Chondrocyte (in vitro differentiated cells): ENCODE measurements around the gene CCDC136. TPM values are rescaled to one million over a fixed set of nuclear protein-coding genes. Genes with fewer than 3 reads are reported as not detected.

Source experiments
- DNase-seq: peaks from one replicate; pipeline ENCODE4 v3.0.0; 2021; ENCODE audit warnings: mixed read lengths, low spot score
- H3K27ac Mint-ChIP-seq: one replicate; pipeline ENCODE4 v1.8.0; 2021; ENCODE audit warnings: mild to moderate bottlenecking, moderate library complexity, mixed read lengths; ENCODE audit not compliant: unreplicated experiment
- H3K27me3 Mint-ChIP-seq: 2 replicates; pipeline ENCODE4 v1.8.0; 2021; ENCODE audit warnings: low read depth, mixed read lengths
- H3K36me3 Mint-ChIP-seq: 2 replicates; pipeline ENCODE4 v1.8.0; 2021; ENCODE audit warnings: low read depth, mixed read lengths
- H3K4me1 Mint-ChIP-seq: 2 replicates; pipeline ENCODE4 v1.8.0; 2021; ENCODE audit warnings: low read depth, mild to moderate bottlenecking, mixed read lengths
- H3K4me3 Mint-ChIP-seq: one replicate; pipeline ENCODE4 v1.8.0; 2021; ENCODE audit warnings: mild to moderate bottlenecking, moderate library complexity, mixed read lengths; ENCODE audit not compliant: unreplicated experiment
- H3K9me3 Mint-ChIP-seq: 2 replicates; pipeline ENCODE4 v1.8.0; 2021; ENCODE audit warnings: low read depth, mixed read lengths
- total RNA-seq: library from RNA; stranded (reverse); gene quantifications from 3 replicates; pipeline ENCODE4 v1.2.1, GENCODE V29; 2021
- TF ChIP-seq, protein P1 (sequence below): fragments of 200-600 bp; sonication (generic); IDR thresholded peaks from 2 replicates; pipeline ENCODE4 v1.5.0; 2021; ENCODE audit warnings: antibody characterized with exemption, mild to moderate bottlenecking, moderate library complexity

Gene CCDC136
- total RNA-seq, 1 donor from 2014 or later, result 8.5 TPM

DNA sequence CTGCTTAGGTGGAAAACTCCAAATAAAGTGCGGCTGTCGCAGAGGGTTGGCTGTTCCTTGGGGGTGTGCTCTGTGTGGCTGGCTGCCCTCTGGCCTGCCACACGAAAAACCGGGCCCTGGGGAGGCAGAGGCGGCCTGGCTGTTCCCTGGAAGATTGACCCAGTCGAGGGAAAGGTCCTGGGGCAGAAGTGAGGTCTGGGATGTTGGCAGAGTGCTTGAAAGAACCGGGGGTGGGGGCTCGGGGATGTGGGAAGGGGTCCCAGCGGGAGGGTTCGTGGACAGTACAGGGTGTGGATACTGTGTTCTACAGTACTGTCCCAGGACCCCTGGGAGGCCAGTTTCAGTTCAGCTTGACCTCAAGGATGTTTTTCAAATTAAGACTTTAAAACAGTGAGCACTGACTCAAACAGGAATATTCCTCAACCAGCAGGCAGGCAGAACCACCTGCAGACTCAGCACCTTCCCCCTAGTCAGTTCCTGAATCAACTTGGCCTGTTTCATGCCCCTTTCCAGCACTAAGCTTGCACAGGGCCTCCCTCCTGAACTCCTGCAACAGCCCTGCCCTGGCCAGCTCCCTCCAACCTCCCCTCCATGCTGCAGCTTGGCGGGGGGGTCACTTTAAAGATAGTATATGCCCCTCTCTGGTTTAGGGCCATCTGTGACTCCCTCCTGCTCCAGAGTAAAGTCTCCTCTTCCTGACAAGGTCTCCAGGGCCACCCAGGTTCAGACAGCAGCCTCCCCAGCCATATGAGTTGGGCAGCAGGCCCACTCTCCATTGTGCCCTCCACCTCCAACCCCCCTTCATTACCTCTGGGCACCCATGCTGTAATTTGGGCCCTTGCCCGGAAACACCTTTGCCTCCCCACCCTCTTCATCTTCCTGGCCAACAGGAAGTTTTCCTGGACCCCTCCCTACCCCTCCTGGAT is 67.7 kb downstream of the CCDC136 start:
- Mint-ChIP-seq H3K4me1 (peaks cover 12% of the 10 kb centered on the region), H3K9me3 (no peaks in the 10 kb centered on the region), H3K36me3 (peaks cover 17% of the 10 kb centered on the region), H3K4me3 (no peak overlapping the region), H3K27me3 (no peaks in the 10 kb centered on the region), H3K27ac (peak overlapping the region; percentile 49)
- TF ChIP-seq, protein P1, sequence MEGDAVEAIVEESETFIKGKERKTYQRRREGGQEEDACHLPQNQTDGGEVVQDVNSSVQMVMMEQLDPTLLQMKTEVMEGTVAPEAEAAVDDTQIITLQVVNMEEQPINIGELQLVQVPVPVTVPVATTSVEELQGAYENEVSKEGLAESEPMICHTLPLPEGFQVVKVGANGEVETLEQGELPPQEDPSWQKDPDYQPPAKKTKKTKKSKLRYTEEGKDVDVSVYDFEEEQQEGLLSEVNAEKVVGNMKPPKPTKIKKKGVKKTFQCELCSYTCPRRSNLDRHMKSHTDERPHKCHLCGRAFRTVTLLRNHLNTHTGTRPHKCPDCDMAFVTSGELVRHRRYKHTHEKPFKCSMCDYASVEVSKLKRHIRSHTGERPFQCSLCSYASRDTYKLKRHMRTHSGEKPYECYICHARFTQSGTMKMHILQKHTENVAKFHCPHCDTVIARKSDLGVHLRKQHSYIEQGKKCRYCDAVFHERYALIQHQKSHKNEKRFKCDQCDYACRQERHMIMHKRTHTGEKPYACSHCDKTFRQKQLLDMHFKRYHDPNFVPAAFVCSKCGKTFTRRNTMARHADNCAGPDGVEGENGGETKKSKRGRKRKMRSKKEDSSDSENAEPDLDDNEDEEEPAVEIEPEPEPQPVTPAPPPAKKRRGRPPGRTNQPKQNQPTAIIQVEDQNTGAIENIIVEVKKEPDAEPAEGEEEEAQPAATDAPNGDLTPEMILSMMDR, result no peak
- DNase-seq, result no peak

DNA sequence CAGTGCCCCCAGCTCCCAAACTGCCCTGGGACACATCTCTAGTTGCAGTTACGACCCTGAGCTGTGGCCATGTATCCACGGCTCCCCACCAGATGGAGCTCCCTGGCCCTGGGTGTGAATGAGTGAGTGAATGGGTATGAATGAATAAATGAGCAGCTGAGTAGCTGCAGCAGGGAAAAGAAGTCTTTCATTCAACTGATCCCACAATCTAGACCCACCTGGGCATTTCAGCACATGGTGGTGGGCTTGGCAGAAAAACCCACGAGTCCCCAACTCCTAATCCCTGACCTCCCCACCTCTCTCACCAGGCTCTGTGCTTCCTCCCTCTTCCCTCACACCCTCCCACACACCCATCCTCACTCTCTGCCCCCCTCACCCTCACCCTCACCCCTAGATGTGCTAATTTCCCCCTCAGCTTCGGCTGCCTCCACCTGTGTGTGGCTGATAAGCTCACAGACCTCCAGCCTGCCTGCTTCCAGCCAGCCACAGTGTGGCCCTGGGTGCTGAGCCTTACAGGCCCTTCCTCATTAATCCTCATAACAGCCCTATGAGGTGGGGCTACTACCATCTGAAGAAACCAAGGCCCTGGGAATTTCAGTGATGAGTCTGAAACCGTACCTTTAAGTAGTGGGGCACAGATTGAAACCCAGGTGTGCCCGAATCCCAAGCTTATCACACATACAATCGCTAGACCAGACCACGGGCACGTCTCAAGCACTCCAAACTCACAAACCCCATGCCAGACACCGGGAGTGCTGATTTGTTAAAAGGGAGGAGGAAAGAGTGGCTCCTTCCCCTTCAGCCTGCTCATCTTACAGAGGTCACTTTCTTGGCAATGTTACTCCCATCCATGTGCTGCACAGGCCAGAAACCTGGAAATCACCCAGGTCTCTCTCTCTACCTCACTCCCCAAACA is 68.6 kb downstream of the CCDC136 start:
- Mint-ChIP-seq H3K36me3 (peaks cover 15% of the 10 kb centered on the region), H3K9me3 (no peaks in the 10 kb centered on the region), H3K4me3 (no peak overlapping the region), H3K27ac (peak overlapping the region; percentile 53), H3K4me1 (peaks cover 17% of the 10 kb centered on the region), H3K27me3 (no peaks in the 10 kb centered on the region)
- no peak for DNase-seq
- TF ChIP-seq, protein P1, result peak; percentile 29

DNA sequence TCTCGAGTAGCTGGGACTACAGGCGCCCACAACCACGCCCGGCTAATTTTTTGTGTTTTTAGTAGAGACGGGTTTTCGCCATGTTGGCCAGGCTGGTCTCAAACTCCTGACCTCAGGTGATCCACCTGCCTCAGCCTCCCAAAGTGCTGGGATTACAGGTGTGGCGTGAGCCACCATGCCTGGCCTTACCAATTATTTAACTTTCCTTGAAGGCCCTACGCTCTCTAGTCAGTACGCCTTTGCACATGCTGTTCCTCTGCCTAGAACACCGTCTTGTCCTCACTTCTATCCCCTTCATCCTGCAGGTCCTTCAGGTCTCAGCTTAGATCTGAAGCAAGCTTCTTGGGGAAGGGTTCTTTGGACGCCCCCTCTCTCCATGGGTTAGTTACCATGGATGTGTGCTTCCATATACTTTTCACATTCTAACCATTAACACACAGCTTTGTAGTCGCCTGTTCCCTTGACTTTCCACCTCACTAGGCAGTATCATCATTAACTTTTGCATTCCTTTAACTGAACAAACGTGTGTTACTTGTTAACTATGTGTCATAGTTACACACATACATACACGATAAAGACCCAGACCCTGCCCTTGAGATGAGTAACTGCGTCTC is 70.3 kb downstream of the CCDC136 start:
- Mint-ChIP-seq H3K27ac (peak overlapping the region; percentile 100), H3K36me3 (peaks cover 14% of the 10 kb centered on the region), H3K27me3 (no peaks in the 10 kb centered on the region), H3K4me3 (peak overlapping the region; percentile 100), H3K4me1 (peaks cover 22% of the 10 kb centered on the region), H3K9me3 (no peaks in the 10 kb centered on the region)
- TF ChIP-seq, protein P1, result no peak
- no peak for DNase-seq

DNA sequence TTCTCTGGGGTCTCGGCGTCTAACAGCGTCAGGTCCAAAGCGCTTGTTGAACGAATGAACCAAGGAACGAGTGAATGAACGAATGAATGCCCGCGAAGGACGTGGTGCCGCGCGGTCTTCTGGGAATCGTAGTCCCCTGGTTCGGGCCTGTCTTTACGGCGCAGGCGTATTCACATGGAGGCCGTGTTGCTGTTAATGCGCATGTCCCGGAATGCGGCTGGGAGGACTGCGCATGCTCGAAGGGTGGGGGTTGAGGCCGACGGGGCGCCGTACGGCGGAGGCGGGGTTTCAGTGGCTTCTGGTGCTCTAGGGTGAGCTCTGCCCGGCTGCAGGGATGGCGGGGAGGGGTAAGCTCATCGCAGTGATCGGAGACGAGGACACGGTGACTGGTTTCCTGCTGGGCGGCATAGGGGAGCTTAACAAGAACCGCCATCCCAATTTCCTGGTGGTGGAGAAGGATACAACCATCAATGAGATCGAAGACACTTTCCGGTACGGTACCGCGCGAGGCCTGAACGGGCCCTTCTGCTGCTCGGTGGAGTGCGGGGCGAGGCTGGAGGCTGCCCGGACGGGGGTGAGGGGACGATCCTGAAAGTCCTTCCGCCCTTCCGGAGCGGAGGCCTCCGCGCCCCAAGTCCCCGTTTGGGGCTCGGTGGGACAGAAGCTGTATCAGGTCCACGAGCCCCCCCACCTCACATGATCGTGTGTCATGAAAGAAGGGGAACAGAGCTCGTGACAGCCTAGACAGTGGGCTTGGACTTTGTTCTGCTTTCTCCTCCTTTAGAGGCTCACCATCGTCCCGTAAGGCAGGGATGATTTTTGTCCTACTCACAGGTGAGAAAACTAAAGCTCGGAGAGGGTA is 71.0 kb downstream of the CCDC136 start, which contains the start of gene ATP6V1F:
Gene ATP6V1F (plus strand): TSS at position 286 of the 862 bp plus-strand sequence. CDS start 49 bp downstream, at position 335.
- peaks cover 14% of the 10 kb centered on the region for H3K36me3 Mint-ChIP-seq
- peaks cover 27% of the 10 kb centered on the region for H3K4me1 Mint-ChIP-seq
- H3K27me3 Mint-ChIP-seq, result no peaks in the 10 kb centered on the region
- peak within 1 kb of the TSS; percentile 100 for H3K27ac Mint-ChIP-seq
- no peaks in the 10 kb centered on the region for H3K9me3 Mint-ChIP-seq
- TF ChIP-seq, protein P1, result no peak
- H3K4me3 Mint-ChIP-seq, result peak within 1 kb of the TSS; percentile 100
- DNase-seq, result peak; percentile 81
